HG03521 (cell line): ENCODE data around the gene RDX.
"Not testable (repeated sequence)": the region's sequence is repeated elsewhere in the genome, so short reads cannot be mapped to it uniquely, and the experiment has no call there.

ENCODE experiments used
- ATAC-seq: cut with Tn5 transposase; IDR thresholded peaks from one replicate; pipeline ENCODE4 v1.9.1; 2021; ENCODE audit warnings: mild to moderate bottlenecking, moderate library complexity; ENCODE audit not compliant: unreplicated experiment

RDX gene

GRCh38 chr11:110280595-110280994, 15.8 kb downstream of the RDX start:
- not testable (repeated sequence) for ATAC-seq

GRCh38 chr11:110279881-110280280, 16.5 kb downstream of the RDX start:
- ATAC-seq = no peak

- ATAC-seq = no peak
Measured at GRCh38 chr11:110272919-110273318, 23.5 kb downstream of the RDX start.

- no peak for ATAC-seq
Measured at GRCh38 chr11:110269996-110270395, 26.4 kb downstream of the RDX start.

- ATAC-seq = no peak
Measured at GRCh38 chr11:110268441-110268840, 28.0 kb downstream of the RDX start.

- ATAC-seq = no peak
Measured at GRCh38 chr11:110262072-110262403, 34.4 kb downstream of the RDX start.

- ATAC-seq = no peak
Measured at GRCh38 chr11:110261195-110262071, 35.0 kb downstream of the RDX start.

- no peak for ATAC-seq
Measured at GRCh38 chr11:110253525-110253924, 42.9 kb downstream of the RDX start.

GRCh38 chr11:110251836-110252235, 44.6 kb downstream of the RDX start:
- ATAC-seq = no peak

- ATAC-seq = no peak
Measured at GRCh38 chr11:110250168-110250567, 46.2 kb downstream of the RDX start.

- no peak for ATAC-seq
Measured at GRCh38 chr11:110249766-110250165, 46.6 kb downstream of the RDX start.

- no peak for ATAC-seq
Measured at GRCh38 chr11:110249066-110249465, 47.3 kb downstream of the RDX start.

GRCh38 chr11:110243791-110244190, 52.6 kb downstream of the RDX start:
- ATAC-seq = no peak

- no peak for ATAC-seq
Measured at GRCh38 chr11:110242746-110243145, 53.7 kb downstream of the RDX start.

- no peak for ATAC-seq
Measured at GRCh38 chr11:110242188-110242587, 54.2 kb downstream of the RDX start.

- no peak for ATAC-seq
Measured at GRCh38 chr11:110235966-110236365, 60.4 kb downstream of the RDX start.

- ATAC-seq = no peak
Measured at GRCh38 chr11:110230377-110230776, 66.0 kb downstream of the RDX start.

- no peak for ATAC-seq
Measured at GRCh38 chr11:110219006-110219785, 77.2 kb downstream of the RDX start.

- ATAC-seq = no peak
Measured at GRCh38 chr11:110217936-110218335, 78.5 kb downstream of the RDX start.

GRCh38 chr11:110217223-110217877, 79.1 kb downstream of the RDX start:
- ATAC-seq = no peak

- not testable (repeated sequence) for ATAC-seq
Measured at GRCh38 chr11:110209313-110209694, 87.1 kb downstream of the RDX start.
